Measurements from ENCODE around the gene ASAP3. TPM values are rescaled to one million over a fixed set of nuclear protein-coding genes. Genes with fewer than 3 reads are reported as not detected.
A peak's percentile ranks its signal among the peaks of the same experiment; 100 is the strongest.

ASAP3 gene
- 10 to 100 TPM; 33.8 to 36.1 (median 34.8) TPM for polyA plus RNA-seq (ENCODE audit: insufficient read length in 3 of 3)
- long read RNA-seq, donor 1: 0 reads
- long read RNA-seq, donor 2, full-length matches to known transcripts: 2 of 2 reads
- long read RNA-seq, donor 2, partial matches to known transcripts: 0 of 2 reads
- long read RNA-seq, donor 2, other reads (novel, unspliced or antisense): 0 of 2 reads
- long read RNA-seq, donor 3, full-length matches to known transcripts: 3 of 3 reads
- long read RNA-seq, donor 3, partial matches to known transcripts: 0 of 3 reads
- long read RNA-seq, donor 3, other reads (novel, unspliced or antisense): 0 of 3 reads
- long read RNA-seq, donor 4, full-length matches to known transcripts: 1 of 1 reads
- long read RNA-seq, donor 4, partial matches to known transcripts: 0 of 1 reads
- long read RNA-seq, donor 4, other reads (novel, unspliced or antisense): 0 of 1 reads
- long read RNA-seq, donor 5: 0 reads
- long read RNA-seq, donor 6: 0 reads
- long read RNA-seq, donor 7, full-length matches to known transcripts: 1 of 1 reads
- long read RNA-seq, donor 7, partial matches to known transcripts: 0 of 1 reads
- long read RNA-seq, donor 7, other reads (novel, unspliced or antisense): 0 of 1 reads
- long read RNA-seq, donor 8, full-length matches to known transcripts: 2 of 2 reads
- long read RNA-seq, donor 8, partial matches to known transcripts: 0 of 2 reads
- long read RNA-seq, donor 8, other reads (novel, unspliced or antisense): 0 of 2 reads
- long read RNA-seq, donor 9, full-length matches to known transcripts: 2 of 2 reads
- long read RNA-seq, donor 9, partial matches to known transcripts: 0 of 2 reads
- long read RNA-seq, donor 9, other reads (novel, unspliced or antisense): 0 of 2 reads
- long read RNA-seq, donor 10, full-length matches to known transcripts: 1 of 1 reads
- long read RNA-seq, donor 10, partial matches to known transcripts: 0 of 1 reads
- long read RNA-seq, donor 10, other reads (novel, unspliced or antisense): 0 of 1 reads
- long read RNA-seq, donor 11, full-length matches to known transcripts: 2 of 2 reads
- long read RNA-seq, donor 11, partial matches to known transcripts: 0 of 2 reads
- long read RNA-seq, donor 11, other reads (novel, unspliced or antisense): 0 of 2 reads
- long read RNA-seq, donor 12, full-length matches to known transcripts: 2 of 2 reads
- long read RNA-seq, donor 12, partial matches to known transcripts: 0 of 2 reads
- long read RNA-seq, donor 12, other reads (novel, unspliced or antisense): 0 of 2 reads
- long read RNA-seq, donor 13, full-length matches to known transcripts: 4 of 4 reads
- long read RNA-seq, donor 13, partial matches to known transcripts: 0 of 4 reads
- long read RNA-seq, donor 13, other reads (novel, unspliced or antisense): 0 of 4 reads
- long read RNA-seq, donor 14, full-length matches to known transcripts: 1 of 1 reads
- long read RNA-seq, donor 14, partial matches to known transcripts: 0 of 1 reads
- long read RNA-seq, donor 14, other reads (novel, unspliced or antisense): 0 of 1 reads
- long read RNA-seq, donor 15, full-length matches to known transcripts: 1 of 1 reads
- long read RNA-seq, donor 15, partial matches to known transcripts: 0 of 1 reads
- long read RNA-seq, donor 15, other reads (novel, unspliced or antisense): 0 of 1 reads
- long read RNA-seq, donor 16, full-length matches to known transcripts: 3 of 3 reads
- long read RNA-seq, donor 16, partial matches to known transcripts: 0 of 3 reads
- long read RNA-seq, donor 16, other reads (novel, unspliced or antisense): 0 of 3 reads

DNA sequence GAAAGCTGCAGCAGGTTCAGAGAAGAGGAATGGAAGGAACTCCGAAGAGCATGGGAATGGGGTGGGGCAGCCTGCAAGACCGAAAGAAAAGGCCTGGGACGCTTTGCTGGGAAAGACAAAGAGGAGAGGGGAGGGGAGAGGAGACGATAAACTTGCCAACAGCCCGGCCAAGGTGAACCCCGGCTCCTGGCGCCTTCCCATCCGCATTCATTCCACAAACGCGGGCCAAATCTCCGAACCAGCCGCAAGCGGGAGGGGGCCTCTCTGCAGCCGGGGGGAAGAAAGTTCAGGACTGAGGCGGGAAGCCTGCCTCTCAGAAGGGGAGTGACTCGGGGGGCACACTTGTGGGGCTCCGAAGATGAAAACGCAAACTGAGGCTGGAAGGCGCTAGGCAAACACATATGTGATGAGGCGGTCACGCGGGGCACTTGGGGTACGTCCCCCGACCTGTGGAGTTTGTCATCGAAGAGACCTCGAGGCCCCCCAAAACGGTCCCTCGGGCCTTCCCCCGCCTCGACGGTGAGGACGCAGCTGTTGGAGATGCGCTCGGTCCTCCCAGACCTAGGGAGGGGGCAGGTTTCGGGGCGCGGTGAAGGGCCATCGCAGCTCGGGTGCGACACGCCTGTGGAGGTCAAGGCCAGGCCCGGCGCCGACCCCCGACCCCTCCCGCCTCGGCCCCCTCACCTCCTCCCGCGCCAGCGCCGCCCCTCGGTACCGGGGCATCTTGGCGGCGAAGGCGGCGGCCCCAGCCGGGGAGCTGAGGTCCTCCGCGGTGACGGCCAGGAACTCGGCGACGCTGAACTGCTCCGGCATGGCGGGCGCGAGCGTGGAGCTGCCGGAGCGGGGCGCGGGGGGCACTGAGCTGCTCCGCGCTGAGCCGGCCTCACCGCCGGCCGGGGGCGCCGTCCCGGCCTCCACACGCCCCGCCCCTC lies at the start of gene ASAP3:
Gene ASAP3, minus strand, starts transcription at position 859 of the 932 bp plus-strand sequence. Its CDS starts 46 bp downstream, at position 813.
- DNase-seq (ENCODE audit: extremely low read depth in 1 of 11, low read depth in 9 of 11, low spot score in 4 of 11): peak in 6 of 11 donors; percentile 18 to 39 (median 28)

GRCh38 chr1:23533246-23534023 lies 49.5 kb upstream of the ASAP3 start:
- no peak for DNase-seq (ENCODE audit: extremely low read depth in 1 of 11, low read depth in 9 of 11, low spot score in 4 of 11)

GRCh38 chr1:23531562-23532094 lies 47.6 kb upstream of the ASAP3 start:
- DNase-seq (ENCODE audit: extremely low read depth in 1 of 11, low read depth in 9 of 11, low spot score in 4 of 11): no peak

DNA sequence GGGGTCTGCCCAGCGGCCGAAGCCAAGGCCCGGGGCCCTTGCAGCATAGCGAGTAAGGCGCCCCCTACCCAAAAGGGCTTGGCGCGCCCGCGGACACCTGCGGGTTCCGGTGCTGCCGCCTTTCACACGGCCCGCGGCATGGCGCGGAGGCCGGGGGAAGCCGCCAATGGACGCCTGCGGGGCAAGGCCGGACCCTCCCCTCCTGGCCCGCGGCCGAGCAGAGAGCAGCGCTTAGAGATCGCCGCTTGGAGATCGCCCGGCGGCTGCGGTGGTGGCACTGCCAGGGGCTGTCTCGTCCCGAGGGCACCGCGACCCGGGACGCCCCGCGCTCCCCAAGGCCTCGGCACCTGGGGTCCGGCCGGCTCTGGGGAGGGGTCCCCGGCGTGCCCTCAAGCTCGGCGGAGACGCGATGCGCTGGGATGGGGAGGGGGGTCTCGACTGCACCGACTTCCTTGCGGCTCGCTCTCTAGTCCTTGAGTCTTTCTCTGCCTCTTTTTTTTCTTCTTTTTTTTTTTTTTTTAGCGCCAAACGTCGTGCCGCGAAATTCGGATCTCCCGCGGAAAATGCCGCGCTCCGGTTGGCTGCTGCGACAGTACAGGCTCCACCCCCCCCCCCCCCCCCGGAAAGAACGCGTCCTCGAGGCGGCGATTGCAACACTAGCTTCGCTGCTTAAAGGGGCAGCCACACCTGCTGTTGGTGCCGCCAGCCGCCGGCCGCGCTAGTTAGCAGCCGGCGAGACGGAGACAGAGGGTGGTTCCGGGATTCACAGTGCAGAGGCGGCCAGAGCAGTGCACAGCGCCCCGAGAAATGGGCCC lies 47.0 kb upstream of the ASAP3 start, which contains the start of gene E2F2:
Gene E2F2, minus strand, starts transcription at position 487 of the 815 bp plus-strand sequence. Its CDS starts 440 bp downstream, at position 47.
- peak in 7 of 11 donors; percentile 65 to 85 (median 81) for DNase-seq (ENCODE audit: extremely low read depth in 1 of 11, low read depth in 9 of 11, low spot score in 4 of 11)

GRCh38 chr1:23530087-23530746 lies 46.2 kb upstream of the ASAP3 start:
- DNase-seq (ENCODE audit: extremely low read depth in 1 of 11, low read depth in 9 of 11, low spot score in 4 of 11): no peak

GRCh38 chr1:23529146-23530086 lies 45.4 kb upstream of the ASAP3 start:
- no peak for DNase-seq (ENCODE audit: extremely low read depth in 1 of 11, low read depth in 9 of 11, low spot score in 4 of 11)

DNA sequence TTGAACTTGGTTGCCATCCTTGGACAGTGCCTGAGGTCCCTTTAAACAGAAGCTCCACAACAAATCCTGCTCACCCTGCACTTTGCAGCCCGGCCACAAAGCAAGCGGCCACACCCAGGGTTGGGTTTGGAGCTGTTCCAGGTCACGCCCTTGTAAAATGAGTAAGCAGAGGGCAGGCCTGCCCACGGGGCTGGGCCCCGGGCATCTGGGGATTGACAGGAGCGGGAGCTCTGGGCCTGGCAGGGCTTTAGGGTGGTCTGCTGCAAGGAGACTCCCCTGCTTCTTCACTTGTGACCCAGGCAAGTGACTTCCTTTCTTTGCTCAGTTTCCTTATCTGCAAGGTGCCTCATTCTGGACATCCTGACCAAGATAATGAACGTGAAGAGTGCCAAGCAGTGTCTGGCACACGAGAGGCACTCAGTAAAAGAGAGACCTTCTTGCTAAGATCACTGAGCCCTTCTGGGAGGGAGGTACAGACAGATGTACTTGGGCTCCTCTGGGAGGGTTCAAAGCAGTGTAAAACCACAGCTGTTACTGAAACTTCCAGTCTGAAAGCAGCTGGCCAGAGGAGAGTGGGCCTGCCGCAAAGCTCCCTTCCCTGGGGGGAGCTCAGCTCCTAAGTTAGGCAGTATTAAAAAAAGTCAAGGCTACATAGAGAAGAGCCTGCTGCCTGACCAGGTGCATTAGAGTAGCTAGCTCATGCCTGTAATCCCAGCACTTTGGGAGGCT lies 44.4 kb upstream of the ASAP3 start:
- no peak for DNase-seq (ENCODE audit: extremely low read depth in 1 of 11, low read depth in 9 of 11, low spot score in 4 of 11)

DNA sequence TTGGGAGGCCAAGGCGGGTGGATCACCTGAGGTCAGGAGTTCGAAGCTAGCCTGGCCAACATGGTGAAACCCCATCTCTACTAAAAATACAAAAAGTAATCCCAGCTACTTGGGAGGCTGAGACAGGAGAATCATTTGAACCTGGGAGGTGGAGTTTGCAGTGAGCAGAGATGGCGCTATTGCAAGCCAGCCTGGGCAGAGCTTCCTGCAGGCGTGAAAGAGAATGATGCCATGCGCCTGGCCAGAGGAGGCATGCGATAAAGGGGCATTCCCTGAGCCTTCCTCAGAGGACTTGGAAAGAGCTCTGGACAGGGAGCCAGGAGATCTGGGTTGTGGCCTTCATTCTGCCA lies 43.9 kb upstream of the ASAP3 start:
- DNase-seq (ENCODE audit: extremely low read depth in 1 of 11, low read depth in 9 of 11, low spot score in 4 of 11): no peak

- no peak for DNase-seq (ENCODE audit: extremely low read depth in 1 of 11, low read depth in 9 of 11, low spot score in 4 of 11)
Observed at GRCh38 chr1:23527366-23527765, 43.4 kb upstream of the ASAP3 start.

DNA sequence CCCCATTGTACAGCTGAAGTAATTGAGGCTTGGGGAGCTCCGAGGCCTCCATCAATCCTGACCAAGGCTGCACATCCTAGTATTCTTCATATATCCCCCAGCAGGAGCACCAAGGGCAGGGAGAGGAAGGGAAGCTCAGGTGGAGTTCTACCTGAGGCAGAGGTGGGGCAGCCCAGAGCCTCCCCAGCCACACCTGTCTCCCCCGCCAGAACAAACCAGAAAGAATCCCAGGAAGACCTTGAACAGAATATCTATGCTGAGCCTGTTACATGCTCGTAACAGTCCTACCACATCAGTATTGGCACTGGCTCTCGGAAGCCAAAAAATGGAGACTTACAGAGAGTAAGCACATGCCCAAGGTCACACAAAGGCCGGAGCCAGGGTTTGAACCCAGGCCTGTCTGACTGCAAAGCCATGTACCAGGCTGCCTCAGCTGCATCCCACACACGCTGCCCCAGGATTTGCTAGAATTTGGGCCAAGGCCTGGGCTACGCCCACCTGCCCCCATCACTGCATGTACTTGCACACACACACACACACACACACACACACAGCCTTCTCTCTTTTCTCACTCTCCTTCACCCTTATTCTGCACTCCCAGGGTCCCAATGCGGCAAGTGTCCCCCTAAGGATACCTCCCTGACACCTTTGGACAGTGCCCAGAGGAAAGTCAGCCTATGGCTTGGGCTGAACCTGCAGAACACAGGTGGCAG lies 42.5 kb upstream of the ASAP3 start:
- DNase-seq (ENCODE audit: extremely low read depth in 1 of 11, low read depth in 9 of 11, low spot score in 4 of 11): no peak

GRCh38 chr1:23525558-23526250 lies 41.7 kb upstream of the ASAP3 start:
- DNase-seq (ENCODE audit: extremely low read depth in 1 of 11, low read depth in 9 of 11, low spot score in 4 of 11): no peak
